GM12801 (cell line): ENCODE data around the gene SLC28A1.

Experiments
- CTCF ChIP-seq: IDR thresholded peaks from one replicate; pipeline ENCODE4 v1.5.1; 2011; ENCODE audit warnings: control low read depth; ENCODE audit not compliant: insufficient read length; ENCODE audit errors: extremely low read depth

Gene SLC28A1

GRCh38 chr15:84880822-84881519 lies 3.5 kb upstream of the SLC28A1 start:
- TF ChIP-seq CTCF: no peak

- no peak for TF ChIP-seq CTCF
Measured at GRCh38 chr15:84881520-84881830, 3.0 kb upstream of the SLC28A1 start.

- no peak for TF ChIP-seq CTCF
Measured at GRCh38 chr15:84883466-84883865, 996 bp upstream of the SLC28A1 start.

GRCh38 chr15:84885801-84886200 lies 1.3 kb downstream of the SLC28A1 start:
- TF ChIP-seq CTCF: no peak

DNA sequence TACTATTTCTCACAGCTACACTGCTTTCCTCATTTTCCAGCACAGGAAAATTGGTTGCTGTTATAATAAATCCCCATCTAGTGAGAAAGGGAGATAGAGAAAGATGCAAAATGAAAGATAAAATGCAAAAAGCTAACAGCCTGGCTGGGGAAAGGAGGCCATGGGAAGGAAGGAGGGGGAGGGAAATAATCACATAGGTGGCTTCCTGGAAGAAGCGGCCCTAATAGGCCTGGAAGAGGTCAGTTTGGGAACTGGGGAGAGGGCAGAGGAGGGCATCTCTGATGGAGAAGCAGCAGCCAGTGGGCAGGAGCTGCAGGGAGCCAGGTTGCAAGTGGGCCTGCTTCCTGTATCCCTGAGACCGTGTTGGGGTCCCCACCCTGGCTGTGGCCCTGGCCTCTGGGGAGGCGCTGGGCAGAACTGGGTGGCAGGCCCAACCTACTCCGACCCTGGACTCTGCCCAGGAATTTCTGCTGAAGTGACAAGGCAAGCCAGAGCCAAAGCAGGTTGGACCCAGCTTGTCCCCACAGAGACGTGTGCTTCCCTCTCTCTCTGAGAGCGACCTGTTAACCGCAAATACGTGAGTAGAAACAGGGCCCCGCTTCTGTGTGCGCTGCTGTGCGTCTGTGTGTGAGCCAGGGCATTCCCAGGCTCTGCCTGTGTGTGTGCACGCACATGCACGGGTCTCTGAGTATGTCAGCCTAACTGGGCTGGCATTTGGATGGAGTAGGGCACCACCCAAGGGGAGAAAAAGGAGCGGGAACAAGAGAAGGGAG lies 1.9 kb downstream of the SLC28A1 start:
- no peak for TF ChIP-seq CTCF

GRCh38 chr15:84886984-84887299 lies 2.5 kb downstream of the SLC28A1 start:
- no peak for TF ChIP-seq CTCF

DNA sequence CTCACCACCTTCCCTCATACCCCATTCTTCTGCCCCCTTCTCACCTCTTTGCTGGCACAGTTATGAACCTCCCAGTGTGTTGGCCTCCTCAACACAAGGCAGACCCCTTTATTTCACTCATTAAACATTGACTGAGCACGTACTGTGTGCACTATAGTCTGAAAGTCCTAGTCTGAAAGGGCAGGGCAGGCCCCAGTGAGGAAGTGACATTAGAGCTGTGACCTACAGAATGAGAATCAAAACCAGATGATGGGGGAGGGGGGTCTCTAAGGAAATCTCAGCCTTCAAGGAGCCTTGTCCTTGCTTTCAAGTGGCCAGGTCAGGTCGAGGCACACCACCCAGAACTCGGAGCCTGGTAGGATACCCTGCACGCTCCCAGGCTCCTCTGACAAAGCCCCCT lies 3.5 kb downstream of the SLC28A1 start:
- no peak for TF ChIP-seq CTCF
